Measurements from ENCODE around the gene CTNND2. TPM values are rescaled to one million over a fixed set of nuclear protein-coding genes. Genes with fewer than 3 reads are reported as not detected.
"Not testable (repeated sequence)": the region's sequence is repeated elsewhere in the genome, so short reads cannot be mapped to it uniquely, and the experiment has no call there.

Gene CTNND2
- total RNA-seq, 2 experiments from 2014 or later, result not detected

DNA sequence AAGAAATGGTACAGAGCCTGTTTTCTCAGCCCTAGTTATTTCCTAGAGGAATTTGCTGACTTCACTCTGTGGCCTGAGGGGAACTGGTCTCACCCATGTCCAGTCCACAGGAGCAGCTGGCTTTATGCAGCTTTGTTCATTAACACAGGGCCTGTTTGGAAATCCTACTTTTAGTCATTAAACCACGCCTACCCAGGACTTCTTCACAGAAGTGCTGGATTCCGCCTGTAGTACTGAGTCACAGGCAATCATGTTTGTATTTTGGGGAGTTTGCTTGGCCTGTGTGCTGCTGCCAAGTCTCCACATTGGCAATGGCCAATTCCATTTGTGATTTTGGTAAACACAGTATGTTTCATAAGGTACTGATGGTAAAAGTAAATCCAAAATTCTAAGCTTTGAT is 52.8 kb downstream of the CTNND2 start:
- no peak for ATAC-seq
- Mint-ChIP-seq H3K27ac (no peak overlapping the region), H3K4me3 (no peak overlapping the region), H3K9me3 (peaks cover 4% of the 10 kb centered on the region), H3K36me3 (ENCODE audit: low read depth) (no peaks in the 10 kb centered on the region), H3K27me3 (no peaks in the 10 kb centered on the region), H3K4me1 (ENCODE audit: low read depth) (no peaks in the 10 kb centered on the region)
- intact Hi-C loops (cut with micrococcal nuclease), result no loop called here
- TF ChIP-seq, protein P1, sequence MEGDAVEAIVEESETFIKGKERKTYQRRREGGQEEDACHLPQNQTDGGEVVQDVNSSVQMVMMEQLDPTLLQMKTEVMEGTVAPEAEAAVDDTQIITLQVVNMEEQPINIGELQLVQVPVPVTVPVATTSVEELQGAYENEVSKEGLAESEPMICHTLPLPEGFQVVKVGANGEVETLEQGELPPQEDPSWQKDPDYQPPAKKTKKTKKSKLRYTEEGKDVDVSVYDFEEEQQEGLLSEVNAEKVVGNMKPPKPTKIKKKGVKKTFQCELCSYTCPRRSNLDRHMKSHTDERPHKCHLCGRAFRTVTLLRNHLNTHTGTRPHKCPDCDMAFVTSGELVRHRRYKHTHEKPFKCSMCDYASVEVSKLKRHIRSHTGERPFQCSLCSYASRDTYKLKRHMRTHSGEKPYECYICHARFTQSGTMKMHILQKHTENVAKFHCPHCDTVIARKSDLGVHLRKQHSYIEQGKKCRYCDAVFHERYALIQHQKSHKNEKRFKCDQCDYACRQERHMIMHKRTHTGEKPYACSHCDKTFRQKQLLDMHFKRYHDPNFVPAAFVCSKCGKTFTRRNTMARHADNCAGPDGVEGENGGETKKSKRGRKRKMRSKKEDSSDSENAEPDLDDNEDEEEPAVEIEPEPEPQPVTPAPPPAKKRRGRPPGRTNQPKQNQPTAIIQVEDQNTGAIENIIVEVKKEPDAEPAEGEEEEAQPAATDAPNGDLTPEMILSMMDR (IDR thresholded peaks at IDR 0.05), result no peak
- ChIA-PET POLR2A (interaction anchor here (0.6 kb wide), 1 partner anchor 958 kb away, joined by 3 read pairs; no protein-coding TSS in a partner anchor), CTCF (no interaction called here)
- DNase-seq, result no peak

DNA sequence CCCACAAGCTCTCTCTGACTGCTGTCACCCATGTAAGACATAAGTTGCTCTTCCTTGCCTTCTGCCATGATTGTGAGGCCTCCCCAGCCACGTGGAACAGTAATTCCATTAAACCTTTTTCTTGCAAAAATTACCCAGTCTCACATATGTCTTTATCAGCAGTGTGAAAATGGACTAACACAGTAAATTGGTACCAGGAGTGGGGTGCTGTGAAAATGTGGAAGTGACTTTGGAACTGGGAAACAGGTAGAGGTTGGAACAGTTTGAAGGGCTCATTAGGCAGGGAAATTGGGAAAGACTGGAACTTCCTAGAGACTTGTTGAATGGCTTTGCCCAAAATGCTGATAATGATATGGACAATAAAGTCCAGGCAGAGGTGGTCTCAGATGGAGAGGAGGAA is 75.7 kb downstream of the CTNND2 start:
- intact Hi-C loops (cut with micrococcal nuclease); H3K27ac Mint-ChIP-seq; H3K4me3 Mint-ChIP-seq; H3K9me3 Mint-ChIP-seq; H3K4me1 Mint-ChIP-seq (ENCODE audit: low read depth); H3K36me3 Mint-ChIP-seq (ENCODE audit: low read depth); DNase-seq; ATAC-seq; POLR2A ChIA-PET; CTCF ChIA-PET; H3K27me3 Mint-ChIP-seq: not testable (repeated sequence)

DNA sequence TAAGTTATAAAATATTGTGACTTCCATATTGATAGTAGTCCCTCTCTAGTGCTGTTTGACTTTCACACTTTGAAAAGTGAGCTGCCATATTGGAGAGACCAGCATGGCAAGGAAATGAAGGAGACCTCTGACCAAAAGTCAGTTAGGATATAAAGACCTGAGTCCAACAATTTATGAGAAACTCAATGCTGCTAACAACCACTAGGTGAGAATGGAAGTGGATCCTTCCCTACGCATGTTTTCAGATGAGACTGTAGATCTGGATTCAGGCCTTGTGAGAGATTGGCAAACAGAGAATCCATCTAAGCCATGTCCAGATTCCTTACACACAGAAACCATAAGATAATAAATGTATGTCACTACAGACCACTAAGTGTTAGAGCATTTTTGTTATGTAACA is 81.6 kb downstream of the CTNND2 start:
- CTCF ChIA-PET, result no interaction called here
- no peak overlapping the region for H3K27ac Mint-ChIP-seq
- peaks cover 2% of the 10 kb centered on the region for H3K9me3 Mint-ChIP-seq
- TF ChIP-seq, protein P1 (IDR thresholded peaks at IDR 0.05), result no peak
- no peaks in the 10 kb centered on the region for H3K27me3 Mint-ChIP-seq
- ATAC-seq (no peak), DNase-seq (no peak)
- intact Hi-C loops (cut with micrococcal nuclease), result no loop called here
- H3K36me3 Mint-ChIP-seq (ENCODE audit: low read depth), result no peaks in the 10 kb centered on the region
- H3K4me3 Mint-ChIP-seq, result no peak overlapping the region
- POLR2A ChIA-PET, result no interaction called here
- no peaks in the 10 kb centered on the region for H3K4me1 Mint-ChIP-seq (ENCODE audit: low read depth)

DNA sequence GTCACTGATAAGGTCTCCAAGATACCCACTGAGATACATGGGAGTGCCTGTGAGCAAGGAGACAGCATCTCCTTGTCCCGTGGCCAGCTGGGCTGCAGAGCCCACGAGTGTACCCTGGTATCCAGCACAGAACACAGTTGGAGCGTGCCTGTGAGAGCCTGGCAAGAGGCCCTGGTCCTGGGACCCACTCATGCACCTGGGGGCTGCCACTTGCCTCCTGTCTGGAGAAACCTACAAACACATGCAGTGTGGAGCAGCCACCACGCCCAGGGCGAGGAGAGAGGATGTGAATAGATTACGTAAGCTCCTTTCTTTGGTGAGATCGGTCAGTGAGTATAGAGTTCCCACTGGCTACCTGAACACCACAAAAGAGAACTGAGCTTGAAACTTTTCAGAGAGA is 88.3 kb downstream of the CTNND2 start:
- intact Hi-C loops (cut with micrococcal nuclease), result no loop called here
- Mint-ChIP-seq H3K9me3 (no peaks in the 10 kb centered on the region), H3K36me3 (ENCODE audit: low read depth) (no peaks in the 10 kb centered on the region), H3K4me3 (no peak overlapping the region), H3K27ac (no peak overlapping the region), H3K27me3 (no peaks in the 10 kb centered on the region), H3K4me1 (ENCODE audit: low read depth) (no peaks in the 10 kb centered on the region)
- ChIA-PET POLR2A (no interaction called here), CTCF (no interaction called here)
- TF ChIP-seq, protein P1 (IDR thresholded peaks at IDR 0.05), result no peak
- ATAC-seq, result no peak
- DNase-seq, result no peak

DNA sequence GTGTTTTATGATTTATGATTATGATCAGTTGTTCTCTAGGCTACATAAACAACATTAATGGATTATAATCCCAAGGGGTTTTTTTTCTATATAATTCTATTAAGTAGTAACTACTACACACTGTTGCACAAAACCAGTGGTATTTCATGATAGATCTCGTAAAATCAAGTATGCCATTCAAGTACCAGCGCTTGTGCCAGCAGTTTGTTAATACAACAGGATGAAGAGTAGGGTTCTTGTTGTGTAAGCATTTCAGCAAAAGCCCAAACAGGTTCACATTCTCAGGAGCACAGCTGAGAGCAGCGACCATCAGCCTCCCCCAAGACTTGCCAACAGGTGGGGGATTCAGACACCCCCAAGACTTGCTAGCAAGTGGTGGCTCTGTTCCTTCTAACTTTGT is 88.8 kb downstream of the CTNND2 start:
- TF ChIP-seq, protein P1 (IDR thresholded peaks at IDR 0.05), result no peak
- ChIA-PET CTCF (no interaction called here), POLR2A (no interaction called here)
- H3K27me3 Mint-ChIP-seq, result no peaks in the 10 kb centered on the region
- DNase-seq (no peak), ATAC-seq (no peak)
- H3K4me1 Mint-ChIP-seq (ENCODE audit: low read depth), result no peaks in the 10 kb centered on the region
- H3K4me3 Mint-ChIP-seq, result no peak overlapping the region
- intact Hi-C loops (cut with micrococcal nuclease), result no loop called here
- no peaks in the 10 kb centered on the region for H3K9me3 Mint-ChIP-seq
- no peaks in the 10 kb centered on the region for H3K36me3 Mint-ChIP-seq (ENCODE audit: low read depth)
- H3K27ac Mint-ChIP-seq, result no peak overlapping the region

- ChIA-PET POLR2A (no interaction called here), CTCF (no interaction called here)
- H3K9me3 Mint-ChIP-seq, result peaks cover 1% of the 10 kb centered on the region
- H3K27me3 Mint-ChIP-seq, result no peaks in the 10 kb centered on the region
- H3K4me1 Mint-ChIP-seq (ENCODE audit: low read depth), result no peaks in the 10 kb centered on the region
- TF ChIP-seq, protein P1 (IDR thresholded peaks at IDR 0.05), result no peak
- H3K36me3 Mint-ChIP-seq (ENCODE audit: low read depth), result no peaks in the 10 kb centered on the region
- DNase-seq (no peak), ATAC-seq (no peak)
- no peak overlapping the region for H3K27ac Mint-ChIP-seq
- intact Hi-C loops (cut with micrococcal nuclease), result no loop called here
- no peak overlapping the region for H3K4me3 Mint-ChIP-seq
Measured at GRCh38 chr5:11814373-11814772, 89.9 kb downstream of the CTNND2 start.

Data from activated CD8-positive, alpha-beta T cell treated with anti-CD3 and anti-CD28 coated beads for 36 hours (primary cell).